HCT116 (cell line): Measurements from ENCODE around the gene JPH3. TPM values are rescaled to one million over a fixed set of nuclear protein-coding genes. Genes with fewer than 3 reads are reported as not detected.

Experiments used
- ATAC-seq: fragments of 200-7000 bp; cut with Tn5 transposase; 2 replicates; pipeline ENCODE4 v1.9.1; 2020; ENCODE audit warnings: mild to moderate bottlenecking, moderate library complexity
- BruUV-seq: library from RNA; stranded (reverse); fragments of 400-500 nt; replicated peaks from 2 replicates; lab custom pipeline; 2021; lab: Mats Ljungman, UMichigan
- CTCF ChIA-PET: fragments of 300-600 bp; sonication (Branson Sonifier 250); formaldehyde crosslinking; loops from one replicate; lab custom pipeline; 2021; ENCODE audit warnings: antibody characterized with exemption; lab: Charles Lee
- POLR2A ChIA-PET: fragments of 300-600, 350-600 bp; sonication (Branson Sonifier 250); formaldehyde crosslinking; loops from one replicate; lab custom pipeline; 2021; ENCODE audit warnings: antibody characterized with exemption; lab: Charles Lee
- RAD21 ChIA-PET, 2 experiments: fragments of 300-600 bp; sonication (Branson Sonifier 250); formaldehyde crosslinking; loops; one replicate each; lab custom pipeline; 2023; ENCODE audit warnings: low total read pairs in 2 of 2; ENCODE audit not compliant: uncharacterized antibody in 2 of 2, unreplicated experiment in 2 of 2, low non-redundant PET in 1 of 2; lab: Charles Lee
- DNase-seq: peaks from one replicate; pipeline ENCODE4 v3.0.0-alpha.2; 2010; ENCODE audit warnings: low read depth, low spot score
- H2AFZ ChIP-seq: fragments of 200-600 bp; shearing (Covaris generic), sonication (generic); 2 replicates; pipeline ENCODE4 v1.6.1; 2017; ENCODE audit warnings: low read depth, mixed run types, mixed read lengths, antibody characterized with exemption, low read length; ENCODE audit not compliant: poor library complexity, severe bottlenecking
- H3K27ac ChIP-seq: 2 replicates; pipeline ENCODE4 v1.5.1; 2012; ENCODE audit warnings: low read depth, low read length
- H3K27me3 ChIP-seq: fragments of 200-600 bp; sonication (generic); 2 replicates; pipeline ENCODE4 v1.6.1; 2016; ENCODE audit warnings: mixed run types, low read length, mixed read lengths; ENCODE audit not compliant: insufficient read depth
- H3K36me3 ChIP-seq, 2 experiments: fragments of 200-500 bp in 1 of 2; fragments of 200-600 bp in 1 of 2; sonication (Bioruptor generic) in 1 of 2; sonication (generic) in 1 of 2; 2 replicates each; pipeline versions ENCODE4 v1.5.1 to v1.6.1; 2014 to 2016; ENCODE audit warnings: low read length in 2 of 2, inconsistent platforms in 1 of 2, mixed read lengths in 1 of 2, mixed run types in 1 of 2; ENCODE audit not compliant: insufficient read depth in 2 of 2, control insufficient read depth in 1 of 2
- H3K4me1 ChIP-seq, 2 experiments: fragments of 200-600 bp in 1 of 2; sonication (generic) in 1 of 2; 2 replicates each; pipeline versions ENCODE4 v1.5.1 to v1.6.1; 2012 to 2017; ENCODE audit warnings: low read length in 2 of 2, inconsistent platforms in 1 of 2, mild to moderate bottlenecking in 1 of 2, mixed read lengths in 1 of 2, mixed run types in 1 of 2, moderate library complexity in 1 of 2; ENCODE audit not compliant: insufficient read depth in 2 of 2, control insufficient read depth in 1 of 2
- H3K4me2 ChIP-seq: fragments of 200-600 bp; sonication (generic); 2 replicates; pipeline ENCODE4 v1.6.1; 2017; ENCODE audit warnings: mixed run types, low read length, mixed read lengths
- H3K4me3 ChIP-seq, 2 experiments: fragments of 200-600 bp in 1 of 2; sonication (generic) in 1 of 2; replicated peaks in 1 of 2; 2 replicates each; pipeline ENCODE4 v1.5.1; 2011 to 2016; ENCODE audit warnings: low read length in 2 of 2, control low read depth in 1 of 2, low read depth in 1 of 2, mild to moderate bottlenecking in 1 of 2, mixed read lengths in 1 of 2, mixed run types in 1 of 2
- H3K79me2 ChIP-seq: fragments of 200-600 bp; sonication (generic); 2 replicates; pipeline ENCODE4 v1.6.1; 2017; ENCODE audit warnings: mild to moderate bottlenecking, mixed run types, low read length, moderate library complexity, mixed read lengths; ENCODE audit not compliant: insufficient read depth
- H3K9ac ChIP-seq: fragments of 200-600 bp; sonication (generic); 2 replicates; pipeline ENCODE4 v1.6.1; 2016; ENCODE audit warnings: low read length, mixed read lengths
- H3K9me2 ChIP-seq: fragments of 200-600 bp; sonication (generic), shearing (Covaris generic); 2 replicates; pipeline ENCODE4 v1.6.1; 2017; ENCODE audit warnings: mixed run types, mild to moderate bottlenecking, moderate library complexity; ENCODE audit not compliant: insufficient read depth
- H3K9me3 ChIP-seq, 2 experiments: fragments of 200-500 bp in 1 of 2; fragments of 200-600 bp in 1 of 2; sonication (Bioruptor generic) in 1 of 2; sonication (generic) in 1 of 2; 2 replicates each; pipeline ENCODE4 v1.6.1; 2014 to 2017; ENCODE audit warnings: low read length in 2 of 2, mixed read lengths in 2 of 2, inconsistent platforms in 1 of 2, low read depth in 1 of 2, mild to moderate bottlenecking in 1 of 2, mixed run types in 1 of 2, moderate library complexity in 1 of 2; ENCODE audit not compliant: control insufficient read depth in 1 of 2, insufficient read depth in 1 of 2
- H4K20me1 ChIP-seq: fragments of 200-600 bp; sonication (generic), shearing (Covaris generic); 2 replicates; pipeline ENCODE4 v1.6.1; 2017; ENCODE audit warnings: mixed run types, mild to moderate bottlenecking, moderate library complexity; ENCODE audit not compliant: insufficient read depth
- ATF3 ChIP-seq: IDR thresholded peaks from 2 replicates; pipeline ENCODE4 v1.6.1; 2012
- CBX3 ChIP-seq: IDR thresholded peaks from 2 replicates; pipeline ENCODE4 v1.6.1; 2012; ENCODE audit warnings: low read depth
- EGR1 ChIP-seq: IDR thresholded peaks from 2 replicates; pipeline ENCODE4 v1.6.1; 2012; ENCODE audit warnings: low read depth
- FOSL1 ChIP-seq: IDR thresholded peaks from 2 replicates; pipeline ENCODE4 v1.6.1; 2012; ENCODE audit warnings: low read depth
- POLR2A ChIP-seq: IDR thresholded peaks from 2 replicates; pipeline ENCODE4 v1.7.0; 2011; ENCODE audit warnings: borderline replicate concordance; ENCODE audit not compliant: insufficient read depth, insufficient read length; ENCODE audit errors: extremely low read depth
- SIN3A ChIP-seq: IDR thresholded peaks from 2 replicates; pipeline ENCODE4 v1.6.1; 2012; ENCODE audit warnings: low read depth
- SRF ChIP-seq: IDR thresholded peaks from 2 replicates; pipeline ENCODE4 v1.6.1; 2012; ENCODE audit warnings: low read depth
- TCF7L2 ChIP-seq: IDR thresholded peaks from 2 replicates; pipeline ENCODE4 v1.7.0; 2011; ENCODE audit warnings: borderline replicate concordance, inconsistent platforms; ENCODE audit not compliant: insufficient read depth, insufficient read length; ENCODE audit errors: extremely low read depth
- ZBTB33 ChIP-seq: IDR thresholded peaks from 2 replicates; pipeline ENCODE4 v1.6.1; 2011; ENCODE audit warnings: mild to moderate bottlenecking, low read length, moderate library complexity; ENCODE audit not compliant: insufficient replicate concordance; ENCODE audit errors: extremely low read depth
- ZFX ChIP-seq: fragments of 450-650 bp; IDR thresholded peaks from 2 replicates; pipeline ENCODE4 v1.6.1; 2017
- ZNF274 ChIP-seq: fragments of 200-500 bp; sonication (Bioruptor generic); IDR thresholded peaks from 2 replicates; pipeline ENCODE4 v1.6.1; 2014; ENCODE audit warnings: mild to moderate bottlenecking, low read depth, low read length, inconsistent platforms
- intact Hi-C: fragments of 100-400 bp; cut with micrococcal nuclease; formaldehyde crosslinking; loops from 2 replicates; pipeline ENCODE4 v1.10.0; 2022
- total RNA-seq: library from RNA; stranded (reverse); gene quantifications from one replicate; pipeline ENCODE4 v1.2.1, GENCODE V29; 2021; ENCODE audit not compliant: unreplicated experiment

Gene JPH3
- total RNA-seq, 1 experiment from 2014 or later = 0.10 TPM

GRCh38 chr16:87641721-87642120, 39.4 kb downstream of the JPH3 start:
- ATAC-seq = no peak
- H3K27me3 ChIP-seq = peaks cover 5% of the 10 kb centered on the region
- no peak overlapping the region for H3K27ac ChIP-seq
- ChIA-PET RAD21 (no interaction called here), CTCF (no interaction called here), POLR2A (no interaction called here)
- H3K36me3 ChIP-seq = no peaks in the 10 kb centered on the region
- no TSS peak for BruUV-seq
- TF ChIP-seq SRF (no peak), TCF7L2 (no peak), FOSL1 (no peak), ZBTB33 (no peak), POLR2A (no peak), EGR1 (no peak), ATF3 (no peak)
- intact Hi-C loops = no loop called here
- H2AFZ ChIP-seq = no peak overlapping the region
- no peaks in the 10 kb centered on the region for H4K20me1 ChIP-seq
- no peaks in the 10 kb centered on the region for H3K9me2 ChIP-seq
- no peak for DNase-seq
- no peaks in the 10 kb centered on the region for H3K79me2 ChIP-seq
- no peak overlapping the region for H3K4me3 ChIP-seq
- H3K4me1 ChIP-seq = peaks cover 0 to 1% of the 10 kb centered on the region in 2 experiments; a peak in 1 of 4 replicates
- no peak overlapping the region for H3K9ac ChIP-seq
- no peaks in the 10 kb centered on the region for H3K9me3 ChIP-seq
- no peak overlapping the region for H3K4me2 ChIP-seq

- CTCF ChIA-PET = no interaction called here
- no TSS peak for BruUV-seq
- no peak overlapping the region for H3K27ac ChIP-seq
- TF ChIP-seq POLR2A (no peak), SIN3A (no peak), TCF7L2 (no peak), EGR1 (no peak), ZNF274 (no peak), CBX3 (no peak), ZFX (no peak)
- TF ChIP-seq, all 23 proteins: peak for 0
- Histone ChIP-seq H3K9me3 (no peaks in the 10 kb centered on the region), H3K27me3 (peaks cover 5% of the 10 kb centered on the region), H3K79me2 (no peaks in the 10 kb centered on the region), H3K4me3 (no peak overlapping the region), H4K20me1 (no peaks in the 10 kb centered on the region), H3K36me3 (no peaks in the 10 kb centered on the region), H3K4me1 (no peaks in the 10 kb centered on the region), H3K9ac (no peak overlapping the region), H3K4me2 (no peak overlapping the region), H2AFZ (no peak overlapping the region), H3K9me2 (no peaks in the 10 kb centered on the region)
- DNase-seq = no peak
- ChIA-PET POLR2A (no interaction called here), RAD21 (no interaction called here)
- intact Hi-C loops = no loop called here
- ATAC-seq = no peak
Observed at GRCh38 chr16:87642491-87642890, 40.2 kb downstream of the JPH3 start.
